ENCODE data around the gene AUTS2. TPM values are rescaled to one million over a fixed set of nuclear protein-coding genes. Genes with fewer than 3 reads are reported as not detected.

Gene AUTS2
- total and polyA plus RNA-seq, 9 of the 15 experiments (the other 6 are each of a cell fraction or from before 2014, with no cell fraction given): 0.58 TPM; not detected in 8

DNA sequence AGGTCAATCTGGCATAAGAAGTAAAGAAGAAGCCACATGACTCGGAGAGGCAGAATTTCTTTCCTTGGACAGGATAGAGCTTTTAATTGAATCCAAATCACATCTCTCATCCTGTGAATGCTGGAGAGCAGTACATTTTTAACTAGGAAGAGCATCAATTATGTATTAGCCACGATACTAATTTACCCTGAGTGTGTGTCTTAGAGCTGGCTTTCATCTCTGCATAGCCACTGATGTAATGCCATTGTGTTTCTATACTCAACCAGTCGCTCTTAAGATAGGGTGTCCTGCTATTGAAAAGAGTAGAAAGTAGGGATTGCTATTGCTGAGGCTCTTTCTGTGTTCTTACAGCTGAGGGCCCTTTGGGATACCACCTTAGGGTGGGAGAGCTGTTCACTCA is 280.3 kb downstream of the AUTS2 start (continued):
- TF ChIP-seq, protein P1, sequence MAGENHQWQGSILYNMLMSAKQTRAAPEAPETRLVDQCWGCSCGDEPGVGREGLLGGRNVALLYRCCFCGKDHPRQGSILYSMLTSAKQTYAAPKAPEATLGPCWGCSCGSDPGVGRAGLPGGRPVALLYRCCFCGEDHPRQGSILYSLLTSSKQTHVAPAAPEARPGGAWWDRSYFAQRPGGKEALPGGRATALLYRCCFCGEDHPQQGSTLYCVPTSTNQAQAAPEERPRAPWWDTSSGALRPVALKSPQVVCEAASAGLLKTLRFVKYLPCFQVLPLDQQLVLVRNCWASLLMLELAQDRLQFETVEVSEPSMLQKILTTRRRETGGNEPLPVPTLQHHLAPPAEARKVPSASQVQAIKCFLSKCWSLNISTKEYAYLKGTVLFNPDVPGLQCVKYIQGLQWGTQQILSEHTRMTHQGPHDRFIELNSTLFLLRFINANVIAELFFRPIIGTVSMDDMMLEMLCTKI (IDR thresholded peaks at IDR 0.05; ENCODE audit: partially characterized antibody): no peak
- TF ChIP-seq, protein P2, sequence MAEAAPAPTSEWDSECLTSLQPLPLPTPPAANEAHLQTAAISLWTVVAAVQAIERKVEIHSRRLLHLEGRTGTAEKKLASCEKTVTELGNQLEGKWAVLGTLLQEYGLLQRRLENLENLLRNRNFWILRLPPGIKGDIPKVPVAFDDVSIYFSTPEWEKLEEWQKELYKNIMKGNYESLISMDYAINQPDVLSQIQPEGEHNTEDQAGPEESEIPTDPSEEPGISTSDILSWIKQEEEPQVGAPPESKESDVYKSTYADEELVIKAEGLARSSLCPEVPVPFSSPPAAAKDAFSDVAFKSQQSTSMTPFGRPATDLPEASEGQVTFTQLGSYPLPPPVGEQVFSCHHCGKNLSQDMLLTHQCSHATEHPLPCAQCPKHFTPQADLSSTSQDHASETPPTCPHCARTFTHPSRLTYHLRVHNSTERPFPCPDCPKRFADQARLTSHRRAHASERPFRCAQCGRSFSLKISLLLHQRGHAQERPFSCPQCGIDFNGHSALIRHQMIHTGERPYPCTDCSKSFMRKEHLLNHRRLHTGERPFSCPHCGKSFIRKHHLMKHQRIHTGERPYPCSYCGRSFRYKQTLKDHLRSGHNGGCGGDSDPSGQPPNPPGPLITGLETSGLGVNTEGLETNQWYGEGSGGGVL (CRISPR knock-in tag; IDR thresholded peaks at IDR 0.05): no peak

DNA sequence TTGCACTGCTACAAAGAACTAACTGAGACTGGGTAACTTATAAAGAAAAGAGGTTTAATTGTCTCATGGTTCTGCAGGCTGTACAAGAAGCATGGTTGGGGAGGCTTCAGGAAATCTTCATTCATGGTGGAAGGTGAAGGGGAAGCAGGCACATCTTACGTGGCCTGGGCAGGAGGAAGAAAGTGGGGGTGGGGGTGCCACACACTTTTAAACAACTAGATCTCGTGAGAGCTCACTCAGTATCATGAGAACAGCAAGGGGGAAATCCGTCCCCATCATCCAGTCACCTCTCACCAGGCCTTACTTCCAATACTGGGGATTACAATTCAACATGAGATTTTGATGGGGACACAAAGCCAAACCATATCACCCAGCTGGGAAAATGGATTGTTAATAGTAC is 281.7 kb downstream of the AUTS2 start:
- Histone ChIP-seq H3K27me3 (ENCODE audit: control insufficient read depth in 2 of 2, insufficient read depth in 2 of 2, low read length in 2 of 2) (no peaks in the 10 kb centered on the region), H3K27ac (ENCODE audit: extremely low read depth, low read depth, low read length) (no peak overlapping the region), H3K9me3 (replicated peaks; ENCODE audit: control insufficient read depth, insufficient read depth, low read depth, low read length) (no peaks in the 10 kb centered on the region), H3K9me1 (ENCODE audit: control insufficient read depth, insufficient read depth, low read length) (no peaks in the 10 kb centered on the region), H3K36me3 (ENCODE audit: control insufficient read depth, insufficient read depth, low read length) (no peaks in the 10 kb centered on the region), H2AFZ (ENCODE audit: low read depth, low read length) (no peak overlapping the region), H3K9ac (ENCODE audit: insufficient read depth in 1 of 2, low read depth in 2 of 2, low read length in 2 of 2) (no peak overlapping the region), H3K4me1 (replicated peaks in 1 of 2; ENCODE audit: control insufficient read depth in 2 of 2, insufficient read depth in 2 of 2, low read length in 2 of 2) (no peaks in the 10 kb centered on the region), H3K4me2 (ENCODE audit: insufficient read depth, low read length) (no peak overlapping the region), H3K4me3 (no peak overlapping the region), H4K20me1 (replicated peaks; ENCODE audit: control insufficient read depth, insufficient read depth, low read length) (no peaks in the 10 kb centered on the region), H3K79me2 (ENCODE audit: control insufficient read depth, insufficient read depth, low read length) (no peaks in the 10 kb centered on the region)
- POLR2A ChIA-PET: no interaction called here
- TF ChIP-seq KAT7 (CRISPR knock-in tag; IDR thresholded peaks at IDR 0.05; ENCODE audit: borderline replicate concordance) (no peak), RAD21 (CRISPR knock-in tag; conservative IDR thresholded peaks at IDR 0.05 in 1 of 2, IDR thresholded peaks at IDR 0.05 in 1 of 2) (no peak), FOXJ2 (tag; IDR thresholded peaks at IDR 0.05) (no peak)
- TF ChIP-seq, protein P3, sequence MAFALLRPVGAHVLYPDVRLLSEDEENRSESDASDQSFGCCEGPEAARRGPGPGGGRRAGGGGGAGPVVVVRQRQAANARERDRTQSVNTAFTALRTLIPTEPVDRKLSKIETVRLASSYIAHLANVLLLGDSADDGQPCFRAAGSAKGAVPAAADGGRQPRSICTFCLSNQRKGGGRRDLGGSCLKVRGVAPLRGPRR (CRISPR knock-in tag; IDR thresholded peaks at IDR 0.05): no peak
- WGBS (ENCODE audit: insufficient coverage, low coverage, missing lambda C conversion rate): 0% methylated on average over 3 of the region's 3 CpGs
- CTCF ChIA-PET (ENCODE audit: low intra/inter-chr PET ratio): interaction anchor here (0.6 kb wide), 1 partner anchor 639 kb away, joined by 3 read pairs; no protein-coding TSS in a partner anchor
- DNase-seq (ENCODE audit: extremely low read depth in 1 of 4, low spot score in 3 of 4) (no peak), ATAC-seq (no peak), FAIRE-seq (no peak)
- no TSS peak for BruUV-seq (replicated peaks)
- intact Hi-C loops (cut with micrococcal nuclease): no loop called here
- in situ Hi-C loops (cut with MboI): no loop called here
